Measurements from ENCODE around the gene RNF182.
"Not testable (repeated sequence)": the region's sequence is repeated elsewhere in the genome, so short reads cannot be mapped to it uniquely, and the experiment has no call there.

The RNF182 gene

DNA sequence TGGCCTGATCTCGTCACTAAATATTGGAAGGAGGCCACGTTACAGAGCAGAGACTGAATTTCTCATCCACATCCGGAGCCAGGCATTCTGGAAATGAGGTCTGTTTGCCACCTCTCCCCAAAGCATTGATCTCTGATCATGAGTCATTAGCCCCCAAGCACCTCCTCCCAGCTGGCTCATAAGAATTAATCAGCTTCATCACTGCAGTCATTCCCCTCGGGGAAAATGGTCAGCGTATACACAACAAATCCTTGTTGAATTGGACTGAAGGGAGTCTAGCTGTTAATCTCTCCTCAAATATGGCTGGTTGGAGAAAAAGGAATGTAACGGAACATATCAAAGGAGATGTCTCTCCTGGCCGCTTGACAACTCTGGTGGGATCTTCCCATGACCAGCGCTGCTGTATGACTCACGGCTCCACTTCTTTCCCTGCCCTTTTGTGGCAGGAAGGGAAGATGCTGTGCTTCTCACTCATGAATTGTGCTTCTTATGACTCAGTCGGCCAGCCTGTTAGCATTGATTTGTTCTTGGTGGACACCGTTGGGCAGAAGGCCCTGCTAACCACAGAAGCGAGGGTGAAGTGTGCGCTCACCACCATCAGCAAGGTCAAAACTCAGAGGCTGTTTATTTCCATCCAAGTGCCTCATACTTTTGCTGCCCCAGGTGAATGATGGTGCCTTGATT is 76.7 kb downstream of the RNF182 start:
- DNase-seq (ENCODE audit: low read depth), result no peak

DNA sequence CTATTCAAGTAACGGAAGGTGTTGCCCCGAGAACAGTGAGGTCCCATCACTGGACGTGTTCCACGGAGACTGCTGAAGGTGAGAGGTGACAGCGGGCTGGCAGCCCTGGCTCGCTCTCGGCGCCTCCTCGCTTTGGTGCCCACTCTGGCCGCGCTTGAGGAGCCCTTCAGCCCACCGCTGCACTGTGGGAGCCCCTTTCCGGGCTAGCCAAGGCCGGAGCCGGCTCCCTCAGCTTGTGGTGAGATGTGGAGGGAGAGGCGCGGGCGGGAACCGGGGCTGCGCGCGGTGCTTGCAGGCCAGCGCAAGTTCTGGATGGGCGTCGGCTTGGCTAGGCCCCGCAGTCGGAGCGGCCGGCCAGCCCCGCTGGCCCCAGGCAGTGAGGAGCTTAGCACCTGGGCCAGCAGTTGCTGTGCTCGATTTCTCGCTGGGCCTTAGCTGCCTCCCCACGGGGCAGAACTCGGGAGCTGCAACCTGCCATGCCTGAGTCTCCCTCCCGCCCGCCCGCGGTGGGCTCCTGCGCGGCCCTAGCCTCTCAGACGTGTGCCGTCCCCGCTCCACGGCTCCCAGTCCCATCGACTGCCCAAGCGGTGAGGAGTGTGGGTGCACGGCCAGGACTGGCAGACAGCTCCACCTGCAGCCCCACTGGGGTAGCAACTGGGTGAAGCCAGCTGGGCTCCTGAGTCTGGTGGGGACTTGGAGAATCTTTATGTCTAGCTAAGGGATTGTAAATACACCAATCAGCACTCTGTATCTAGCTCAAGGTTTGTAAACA is 77.6 kb downstream of the RNF182 start:
- no peak for DNase-seq (ENCODE audit: low read depth)

DNA sequence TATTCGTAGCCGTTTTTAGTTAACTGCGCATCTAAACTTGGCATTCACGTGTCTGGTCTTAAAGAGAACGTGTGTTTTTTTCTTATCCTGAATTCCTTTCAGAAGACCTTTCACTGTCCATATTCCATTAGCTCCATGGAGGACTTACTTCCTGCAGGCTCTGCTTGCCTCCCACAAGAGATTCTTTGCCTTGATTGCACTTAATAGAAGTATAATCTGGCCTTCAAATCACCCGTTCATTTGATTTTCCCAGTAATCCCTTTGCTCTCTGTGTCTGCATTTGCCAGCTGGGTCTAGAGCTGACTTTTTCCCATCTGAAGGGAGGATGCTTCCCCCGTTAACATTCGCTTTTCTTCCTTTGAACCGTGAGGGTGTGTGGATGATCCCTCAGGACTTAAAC is 79.5 kb downstream of the RNF182 start:
- DNase-seq (ENCODE audit: low read depth), result no peak

DNA sequence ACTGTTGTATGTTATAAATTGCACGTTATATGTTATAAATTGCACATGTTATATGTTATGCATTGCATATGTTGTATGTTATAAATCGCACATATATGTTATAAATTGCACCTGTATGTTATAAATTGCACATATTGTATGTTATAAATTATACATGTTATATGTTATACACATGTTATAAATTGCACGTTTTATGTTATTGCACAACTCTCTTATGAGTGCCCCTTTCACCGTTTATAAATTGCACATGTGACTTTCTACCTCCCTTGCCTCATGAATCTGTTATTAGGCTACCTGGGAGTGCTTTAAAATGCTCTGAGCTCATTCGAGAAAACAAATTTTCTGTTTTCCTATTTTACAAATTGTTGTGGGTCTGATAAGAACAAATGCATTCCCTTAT is 84.1 kb downstream of the RNF182 start:
- no peak for DNase-seq (ENCODE audit: low read depth)

DNA sequence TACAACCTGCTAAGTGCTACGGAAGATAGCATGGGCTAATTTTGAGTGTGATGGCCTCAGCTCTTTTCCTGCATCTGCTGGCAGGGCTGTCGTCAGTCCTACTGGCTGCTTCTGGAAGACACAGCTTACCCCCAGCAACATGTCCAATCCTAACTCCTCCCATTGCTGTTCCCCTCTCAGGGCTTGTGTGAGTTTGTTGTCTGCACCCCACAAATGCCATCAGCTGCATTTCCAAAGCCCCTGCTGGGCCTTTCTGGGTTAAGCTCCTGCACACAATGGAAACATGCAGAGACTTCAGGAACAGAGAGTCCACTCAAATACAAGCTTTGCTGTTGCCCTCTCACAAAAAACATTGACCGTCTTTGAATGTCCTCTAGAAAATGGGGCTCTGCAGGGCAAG is 84.7 kb downstream of the RNF182 start:
- no peak for DNase-seq (ENCODE audit: low read depth)

DNA sequence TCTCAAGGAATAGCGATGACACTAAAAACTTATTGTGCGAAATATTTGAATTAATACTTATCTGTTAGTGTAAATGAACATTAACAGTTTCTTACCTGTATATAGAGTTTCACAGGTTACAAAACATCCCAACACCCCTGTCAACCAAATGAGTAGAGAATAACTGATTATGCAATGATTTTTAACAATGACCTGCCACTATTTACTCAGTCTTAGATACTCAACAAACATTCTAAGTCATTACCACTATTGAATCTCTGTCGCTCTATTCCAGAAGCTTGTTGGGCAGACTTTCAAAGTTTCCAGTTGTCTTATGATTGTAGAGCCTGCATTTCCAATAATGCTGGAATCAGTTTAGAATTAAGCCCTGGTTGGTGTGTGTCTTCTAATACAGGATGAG is 85.5 kb downstream of the RNF182 start:
- DNase-seq (ENCODE audit: low read depth), result no peak

DNA sequence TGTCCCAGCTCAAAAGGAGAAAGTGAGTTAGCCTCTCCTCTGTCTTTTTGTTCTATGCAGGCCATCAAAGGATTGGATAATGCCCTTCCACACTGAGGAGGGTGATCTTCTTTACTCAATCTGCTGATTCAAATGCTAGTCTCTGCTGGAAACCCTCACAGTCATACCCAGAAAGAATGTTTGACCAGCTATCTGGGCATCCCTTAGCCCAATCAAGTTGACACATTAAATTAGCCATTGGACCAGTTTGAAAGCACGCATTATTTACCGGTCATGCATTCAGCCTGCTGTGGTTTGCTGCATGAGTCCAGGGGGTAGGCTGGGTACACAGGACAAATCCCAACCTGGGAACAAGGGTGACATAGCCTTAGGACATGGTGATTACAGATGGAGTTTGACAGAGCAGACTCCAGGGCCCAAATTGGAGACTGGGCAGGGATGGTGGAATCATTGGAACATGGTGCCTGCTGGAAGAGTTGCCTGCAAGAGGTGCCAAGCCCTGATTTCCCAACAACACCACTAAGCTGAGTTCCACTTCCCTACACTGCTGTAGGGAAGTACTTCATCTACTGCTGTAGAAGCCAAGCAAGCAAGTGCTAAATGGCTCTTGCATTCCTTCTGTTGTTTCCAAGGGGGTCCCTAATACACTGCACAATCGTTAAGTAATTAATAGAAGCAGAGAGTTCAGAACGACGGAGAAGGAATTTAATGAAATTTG is 87.7 kb downstream of the RNF182 start:
- DNase-seq (ENCODE audit: low read depth), result no peak

DNA sequence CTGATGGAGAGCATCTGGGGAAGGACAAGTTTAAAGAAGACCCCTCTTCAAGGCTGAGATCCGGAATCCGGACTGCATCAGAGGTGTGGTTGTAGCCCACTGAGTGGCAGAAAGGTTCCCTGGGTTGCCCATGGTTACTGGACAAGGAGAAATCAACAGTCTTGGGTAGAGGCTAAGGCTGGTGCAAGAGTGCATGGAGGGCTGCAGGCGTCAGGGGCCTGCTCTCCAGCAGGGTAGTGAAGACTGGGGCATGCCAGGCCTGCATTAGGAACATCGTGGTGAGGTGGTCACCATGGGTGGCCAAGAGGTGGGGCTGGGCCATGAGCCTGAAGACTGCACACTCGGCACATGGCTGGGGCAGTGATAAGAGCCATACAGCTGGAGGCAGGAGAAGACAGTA is 91.2 kb downstream of the RNF182 start:
- no peak for DNase-seq (ENCODE audit: low read depth)

DNA sequence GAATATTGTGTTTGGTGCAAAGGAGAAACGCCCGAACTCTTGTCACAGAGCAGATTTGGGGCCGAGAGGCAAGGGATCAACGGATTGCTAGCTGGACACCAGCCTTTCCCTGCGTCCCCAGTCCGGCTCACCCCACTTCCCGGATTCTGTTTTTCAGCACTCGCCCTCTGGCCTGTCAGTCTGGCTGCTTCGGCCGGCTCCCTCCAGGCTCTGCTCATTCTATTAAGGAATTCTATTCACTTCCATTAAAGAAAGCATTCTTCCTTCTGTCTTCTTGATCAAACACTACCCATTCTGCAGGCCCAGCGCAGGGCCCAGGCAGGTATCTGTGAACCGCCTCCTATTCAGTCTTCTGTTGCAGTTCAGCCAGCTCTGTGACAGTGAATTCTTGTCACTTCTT is 91.7 kb downstream of the RNF182 start:
- no peak for DNase-seq (ENCODE audit: low read depth)

DNA sequence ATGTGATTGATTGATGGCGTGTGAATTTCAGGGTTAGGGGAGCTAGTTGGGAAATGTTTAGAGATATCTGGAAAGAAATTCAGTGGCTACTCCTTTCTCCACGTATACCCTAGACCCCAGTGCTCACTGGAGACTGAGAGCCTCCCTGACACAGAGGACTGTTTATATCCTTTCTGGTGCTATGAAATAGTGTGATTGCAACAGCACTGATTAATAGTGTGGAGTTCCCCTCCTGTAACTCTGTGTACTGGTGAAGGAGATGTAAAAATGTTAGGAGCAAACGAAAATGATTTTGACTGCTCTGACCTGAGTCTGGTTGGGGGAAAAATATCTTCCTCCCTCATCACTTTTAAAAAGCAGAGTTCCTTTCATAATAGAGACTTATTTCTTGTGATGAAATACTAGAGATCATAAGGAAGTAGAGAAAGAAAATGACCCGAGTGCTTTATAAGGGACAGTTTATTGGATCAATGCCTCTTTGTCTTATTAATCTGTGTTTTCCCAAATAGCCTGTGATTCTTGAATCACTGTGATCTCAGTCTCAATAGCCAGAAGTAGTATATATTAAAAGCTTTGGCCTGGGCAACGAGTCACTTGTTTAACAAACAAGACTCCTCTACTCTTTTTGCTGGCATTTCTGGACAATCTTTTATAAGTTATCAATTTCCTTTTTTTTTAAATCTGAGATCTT is 92.3 kb downstream of the RNF182 start:
- DNase-seq (ENCODE audit: low read depth), result no peak

DNA sequence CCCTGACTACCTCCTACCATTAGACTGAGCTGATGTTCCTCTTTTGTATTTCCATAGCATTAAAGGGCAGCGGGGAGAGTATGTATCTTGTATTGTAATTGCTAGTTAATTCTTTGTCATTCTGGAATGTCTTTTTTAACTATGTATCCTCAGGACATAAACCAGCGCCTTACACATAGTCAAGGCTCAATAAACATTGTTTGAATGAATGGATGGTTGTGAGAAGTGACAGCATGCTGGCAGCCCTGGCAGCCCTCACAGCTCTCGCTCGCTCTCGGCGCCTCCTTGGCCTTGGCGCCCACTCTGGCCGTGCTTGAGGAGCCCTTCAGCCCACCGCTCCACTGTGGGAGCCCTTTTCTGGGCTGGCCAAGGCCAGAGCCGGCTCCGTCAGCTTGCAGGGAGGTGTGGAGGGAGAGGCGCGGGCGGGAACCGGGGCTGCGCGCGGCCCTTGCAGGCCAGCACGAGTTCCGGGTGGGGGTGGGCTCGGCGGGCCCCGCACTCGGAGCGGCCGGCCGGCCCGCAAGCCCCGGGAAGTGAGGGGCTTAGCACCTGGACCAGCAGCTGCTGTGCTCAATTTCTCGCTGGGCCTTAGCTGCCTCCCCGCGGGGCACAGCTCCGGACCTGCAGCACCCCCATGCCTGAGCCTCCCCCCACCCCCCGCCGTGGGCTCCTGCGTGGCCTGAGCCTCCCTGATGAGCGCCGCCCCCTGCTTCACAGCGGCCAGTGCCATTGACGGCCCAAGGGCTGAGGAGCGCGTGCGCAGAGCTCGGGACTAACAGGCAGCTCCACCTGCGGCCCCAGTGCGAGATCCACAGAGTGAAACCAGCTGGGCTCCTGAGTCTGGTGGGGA is 93.1 kb downstream of the RNF182 start:
- DNase-seq (ENCODE audit: low read depth), result no peak

DNA sequence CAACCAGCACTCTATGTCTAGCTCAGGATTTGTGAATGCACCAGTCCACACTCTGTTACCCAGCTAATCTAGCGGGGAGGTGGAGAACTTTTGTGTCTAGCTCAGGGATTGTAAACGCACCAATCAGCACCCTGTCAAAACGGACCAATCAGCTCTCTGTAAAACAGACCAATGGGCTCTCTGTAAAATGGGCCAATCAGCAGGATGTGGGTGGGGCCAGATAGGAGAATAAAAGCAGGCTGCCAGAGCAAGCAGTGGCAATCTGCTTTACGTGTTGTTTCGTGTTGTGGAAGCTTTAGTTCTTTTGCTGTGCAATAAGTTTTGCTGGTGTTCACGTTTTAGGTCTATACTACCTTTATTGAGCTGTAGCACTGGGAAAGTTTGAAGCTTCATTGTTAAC is 93.8 kb downstream of the RNF182 start:
- not testable (repeated sequence) for DNase-seq (ENCODE audit: low read depth)

DNA sequence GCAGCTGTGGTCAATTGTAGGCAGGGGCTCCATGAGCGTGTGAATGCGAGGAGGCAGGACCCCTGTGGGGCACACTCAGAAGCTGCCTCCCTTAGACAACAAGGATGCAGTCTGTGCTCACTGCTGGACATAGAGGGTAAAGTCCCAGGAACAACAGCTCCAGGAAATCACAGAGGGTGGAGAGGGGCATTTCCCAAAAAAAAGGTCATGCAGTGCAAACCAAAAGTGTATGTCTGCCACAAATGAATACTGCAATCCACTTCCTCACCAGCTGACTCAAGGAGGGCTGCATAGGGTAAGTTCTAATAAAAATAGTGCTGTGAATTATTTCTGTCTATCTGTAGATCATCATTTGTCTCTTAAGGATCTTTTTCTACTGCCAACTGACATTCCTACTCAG is 95.8 kb downstream of the RNF182 start:
- no peak for DNase-seq (ENCODE audit: low read depth)

DNA sequence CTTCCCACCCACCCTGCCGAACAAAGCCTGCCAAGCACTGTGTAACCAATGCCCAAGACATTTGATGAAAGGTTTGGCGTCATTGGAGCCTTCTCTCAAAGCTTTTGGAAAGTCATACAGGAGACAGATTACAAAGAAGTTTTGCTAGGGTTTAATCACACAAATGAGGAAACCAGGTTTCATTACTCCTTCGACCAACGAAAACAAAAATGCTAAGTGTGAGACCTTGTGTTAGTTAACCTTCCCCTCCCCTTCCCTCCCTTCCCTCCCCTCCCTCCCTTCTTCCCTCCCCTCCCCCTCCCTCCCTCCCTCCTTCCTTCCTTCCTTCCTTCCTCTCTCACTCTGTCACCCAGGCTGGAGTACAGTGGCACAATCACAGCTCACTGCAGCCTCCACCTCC is 96.7 kb downstream of the RNF182 start:
- DNase-seq (ENCODE audit: low read depth), result no peak

DNA sequence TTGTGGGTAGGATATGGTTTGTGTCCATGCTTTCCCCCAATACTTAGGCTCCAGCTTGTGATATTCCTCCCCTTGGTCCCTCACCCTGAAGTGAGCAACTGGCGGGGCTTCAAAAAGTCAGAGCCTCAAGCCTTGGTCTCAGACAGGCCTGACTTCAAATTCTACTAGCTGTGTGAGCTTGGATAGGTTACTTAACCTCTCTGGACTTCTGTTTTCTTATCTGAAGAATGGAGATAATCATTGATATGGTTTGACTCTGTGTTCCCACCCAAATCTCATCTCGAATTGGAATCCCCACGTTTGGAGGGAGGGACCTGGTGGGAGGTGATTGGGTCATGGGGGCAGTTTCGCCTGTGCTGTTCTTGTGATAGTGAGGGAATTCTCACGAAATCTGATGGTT is 97.9 kb downstream of the RNF182 start:
- no peak for DNase-seq (ENCODE audit: low read depth)

DNA sequence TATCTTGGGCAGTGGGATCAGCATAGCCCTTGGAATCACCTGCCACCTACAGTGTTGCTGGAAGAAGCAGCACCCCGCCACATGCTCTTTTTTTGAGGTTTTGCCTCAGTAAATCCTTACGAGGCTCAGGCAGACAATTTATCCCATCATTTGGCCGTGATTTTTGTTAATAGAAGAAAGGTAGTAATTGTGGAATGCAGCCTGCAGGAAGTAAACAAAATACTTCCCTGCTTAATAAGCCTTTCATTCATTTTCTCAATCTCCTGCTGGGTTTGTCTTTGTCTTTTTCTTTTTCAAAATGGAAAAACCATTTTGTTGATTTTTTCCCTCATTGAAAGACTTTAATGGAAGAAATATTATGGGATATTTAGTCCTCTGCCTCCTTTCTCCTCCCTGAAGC is 99.1 kb downstream of the RNF182 start:
- no peak for DNase-seq (ENCODE audit: low read depth)

DNA sequence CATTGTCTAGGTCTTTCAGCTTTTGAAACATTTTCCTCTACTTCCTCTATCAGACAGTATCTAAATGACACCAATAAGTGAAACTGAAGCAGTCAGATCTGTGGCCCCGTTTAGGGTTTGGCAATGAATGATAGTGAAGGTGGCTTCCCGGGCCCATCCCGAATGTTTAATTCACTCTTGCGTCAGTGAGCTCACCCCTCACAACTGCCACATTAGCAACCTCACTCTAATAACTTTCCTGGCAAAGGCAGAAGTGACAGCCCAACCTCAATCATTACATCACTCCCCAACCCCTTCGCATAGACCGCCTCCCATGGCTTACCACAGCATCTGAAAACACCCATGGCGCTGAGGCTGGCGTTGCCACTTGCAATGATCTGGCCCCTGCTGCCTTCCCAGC is 100.4 kb downstream of the RNF182 start:
- DNase-seq (ENCODE audit: low read depth), result no peak

DNA sequence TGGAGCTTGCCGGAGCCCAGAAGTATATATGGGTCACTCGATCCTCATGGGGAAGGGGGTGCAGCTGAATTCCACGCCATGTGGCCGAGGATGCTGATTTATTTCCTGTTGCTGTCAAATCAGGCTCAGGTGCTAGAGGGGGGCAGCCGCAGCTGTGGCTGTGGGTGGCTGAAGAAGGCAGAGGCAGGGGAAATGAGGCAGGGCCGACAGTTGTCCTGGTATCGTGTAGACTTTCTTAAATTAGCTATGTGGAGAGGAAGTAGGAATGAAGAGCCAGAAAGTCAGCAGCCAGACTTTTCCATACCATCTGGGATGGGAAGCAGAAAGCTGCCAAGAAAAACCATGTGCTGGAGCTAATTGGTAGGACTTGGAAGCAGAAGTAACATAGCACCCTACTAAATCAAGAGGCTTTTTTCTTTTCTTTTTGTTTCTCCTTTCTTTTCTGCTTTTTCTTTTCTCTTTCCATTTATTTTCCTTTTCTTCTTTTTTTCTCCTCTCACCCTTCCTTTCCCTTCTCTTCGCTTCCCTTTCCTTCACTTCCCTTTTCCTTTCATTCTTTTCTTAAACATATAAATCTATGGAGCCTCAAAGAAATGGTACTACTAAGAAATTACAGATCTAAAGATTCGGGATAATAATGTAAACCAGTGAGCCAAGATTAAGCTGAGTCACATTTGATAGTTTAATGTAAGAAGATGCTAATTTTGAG is 102.2 kb downstream of the RNF182 start:
- no peak for DNase-seq (ENCODE audit: low read depth)

DNA sequence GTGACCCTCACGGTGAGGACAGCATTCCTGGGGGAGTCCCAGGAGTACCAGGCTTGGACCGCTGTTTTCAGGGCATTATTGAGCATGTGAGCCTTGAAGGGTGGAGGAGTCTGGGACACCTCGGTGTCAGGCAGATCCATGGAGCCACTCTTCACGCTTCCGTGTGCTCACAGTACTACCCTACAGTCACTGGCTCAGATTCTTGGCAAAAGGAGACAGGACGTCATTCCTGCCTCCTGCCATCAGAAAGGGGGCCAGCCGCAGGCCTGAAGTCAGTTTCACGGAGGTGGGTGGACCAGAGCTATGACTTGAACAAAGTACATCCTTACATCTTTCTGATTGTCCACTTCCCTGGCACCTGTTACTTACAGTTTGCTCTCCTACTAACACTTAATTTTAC is 103.9 kb downstream of the RNF182 start:
- no peak for DNase-seq (ENCODE audit: low read depth)

DNA sequence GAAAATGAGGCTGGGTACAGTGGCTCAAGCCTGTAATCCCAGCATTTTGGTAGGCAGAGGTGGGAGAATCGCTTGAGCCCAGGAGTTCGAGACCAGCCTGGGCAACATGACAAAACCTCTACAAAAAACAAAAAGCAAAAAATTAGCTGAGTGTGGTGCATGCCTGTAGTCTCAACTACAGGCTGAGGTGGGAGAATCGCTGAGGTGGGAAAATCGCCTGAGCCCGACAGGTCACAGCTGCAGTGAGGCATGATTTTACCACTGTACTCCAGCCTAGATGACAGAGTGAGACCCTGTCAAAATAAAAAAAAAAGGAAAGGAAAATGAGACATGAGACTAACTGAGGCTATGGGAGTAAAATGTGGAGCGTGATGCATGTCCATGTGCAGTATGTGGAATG is 104.9 kb downstream of the RNF182 start:
- DNase-seq (ENCODE audit: low read depth), result no peak

Data from T follicular helper cell (primary cell).